Neural cell (in vitro differentiated cells): Measurements from ENCODE around the gene SLK. TPM values are rescaled to one million over a fixed set of nuclear protein-coding genes. Genes with fewer than 3 reads are reported as not detected.

Experiments used
- H2AFZ ChIP-seq: fragments of 200-600, 300-800 bp; sonication (generic), shearing (Covaris generic); 2 replicates; pipeline ENCODE4 v1.6.0; 2014; ENCODE audit warnings: low read depth, mild to moderate bottlenecking, antibody characterized with exemption, low read length, moderate library complexity
- H3F3A ChIP-seq: fragments of 200-600 bp; shearing (Covaris generic); 2 replicates; pipeline ENCODE4 v1.6.1; 2016; ENCODE audit warnings: mild to moderate bottlenecking, moderate library complexity, mixed read lengths, antibody characterized with exemption, low read length; ENCODE audit not compliant: insufficient read depth, poor library complexity, severe bottlenecking
- H3K27ac ChIP-seq: fragments of 200-600, 300-800 bp; sonication (generic), shearing (Covaris generic); 2 replicates; pipeline ENCODE4 v1.5.1; 2014; ENCODE audit warnings: mild to moderate bottlenecking, low read length, moderate library complexity
- H3K27me3 ChIP-seq: fragments of 300-800, 200-600 bp; sonication (generic), shearing (Covaris generic); 2 replicates; pipeline ENCODE4 v1.6.0; 2014; ENCODE audit warnings: mild to moderate bottlenecking, low read depth, low read length, moderate library complexity; ENCODE audit not compliant: insufficient read depth
- H3K36me3 ChIP-seq: fragments of 300-800, 200-600 bp; sonication (generic), shearing (Covaris generic); 2 replicates; pipeline ENCODE4 v1.5.1; 2014; ENCODE audit warnings: mild to moderate bottlenecking, antibody characterized with exemption, low read length, moderate library complexity; ENCODE audit not compliant: insufficient read depth
- H3K4me2 ChIP-seq: fragments of 300-800, 200-600 bp; sonication (generic), shearing (Covaris generic); 2 replicates; pipeline ENCODE4 v1.6.0; 2014; ENCODE audit warnings: mild to moderate bottlenecking, low read length
- H3K4me3 ChIP-seq: fragments of 300-800, 200-600 bp; sonication (generic), shearing (Covaris generic); 2 replicates; pipeline ENCODE4 v1.5.1; 2014; ENCODE audit warnings: mild to moderate bottlenecking, low read length, moderate library complexity
- H3K79me2 ChIP-seq: fragments of 200-600 bp; shearing (Covaris generic); replicated peaks from 2 replicates; pipeline ENCODE4 v1.6.0; 2014; ENCODE audit warnings: mild to moderate bottlenecking, low read length, moderate library complexity; ENCODE audit not compliant: insufficient read depth
- H3K9ac ChIP-seq: fragments of 300-800, 200-600 bp; sonication (generic), shearing (Covaris generic); 2 replicates; pipeline ENCODE4 v1.6.1; 2016; ENCODE audit warnings: mild to moderate bottlenecking, low read length, mixed read lengths
- H3K9me2 ChIP-seq: fragments of 200-600 bp; shearing (Covaris generic); 2 replicates; pipeline ENCODE4 v1.6.1; 2016; ENCODE audit warnings: mild to moderate bottlenecking, low read length, mixed read lengths; ENCODE audit not compliant: insufficient read depth
- H3K9me3 ChIP-seq: fragments of 200-600, 300-800 bp; sonication (generic), shearing (Covaris generic); 2 replicates; pipeline ENCODE4 v1.6.1; 2016; ENCODE audit warnings: mild to moderate bottlenecking, mixed run types, low read length, moderate library complexity, mixed read lengths
- H4K20me1 ChIP-seq: fragments of 200-600 bp; shearing (Covaris generic); 2 replicates; pipeline ENCODE4 v1.6.1; 2016; ENCODE audit warnings: mild to moderate bottlenecking, mixed run types; ENCODE audit not compliant: insufficient read depth
- CTCF ChIP-seq: fragments of 450-650 bp; IDR thresholded peaks from 2 replicates; pipeline ENCODE4 v1.5.1; 2014; ENCODE audit warnings: antibody characterized with exemption, mild to moderate bottlenecking, moderate library complexity; ENCODE audit not compliant: poor library complexity, severe bottlenecking
- EP300 ChIP-seq: fragments of 450-650 bp; conservative IDR thresholded peaks from 2 replicates; pipeline ENCODE4 v1.6.1; 2014; ENCODE audit warnings: antibody characterized with exemption, mild to moderate bottlenecking, moderate library complexity; ENCODE audit not compliant: poor library complexity, severe bottlenecking
- EZH2 ChIP-seq: fragments of 200-600, 300-800 bp; shearing (Covaris generic), sonication (generic); IDR thresholded peaks from 2 replicates; pipeline ENCODE4 v1.6.1; 2014; ENCODE audit warnings: antibody characterized with exemption, low read length, borderline replicate concordance, mild to moderate bottlenecking; ENCODE audit not compliant: insufficient read depth, poor library complexity, severe bottlenecking
- MXI1 ChIP-seq: fragments of 450-650 bp; conservative IDR thresholded peaks from 2 replicates; pipeline ENCODE4 v1.6.1; 2014; ENCODE audit warnings: antibody characterized with exemption, mild to moderate bottlenecking; ENCODE audit not compliant: poor library complexity, severe bottlenecking
- POLR2AphosphoS5 ChIP-seq: IDR thresholded peaks from 2 replicates; pipeline ENCODE4 v1.6.1; 2012
- RAD21 ChIP-seq: fragments of 450-650 bp; conservative IDR thresholded peaks from 2 replicates; pipeline ENCODE4 v1.6.1; 2014; ENCODE audit warnings: antibody characterized with exemption, mild to moderate bottlenecking, moderate library complexity
- REST ChIP-seq: IDR thresholded peaks from 2 replicates; pipeline ENCODE4 v1.6.1; 2012; ENCODE audit warnings: borderline replicate concordance
- SMC3 ChIP-seq: fragments of 450-650 bp; conservative IDR thresholded peaks from 2 replicates; pipeline ENCODE4 v1.6.1; 2014; ENCODE audit warnings: antibody characterized with exemption, mild to moderate bottlenecking, moderate library complexity; ENCODE audit not compliant: poor library complexity
- TAF1 ChIP-seq: IDR thresholded peaks from 2 replicates; pipeline ENCODE4 v1.6.1; 2012; ENCODE audit warnings: low read depth
- polyA plus RNA-seq: library from polyadenylated mRNA; depleted of rRNA; stranded (reverse); fragments of >200 nt; gene quantifications from 2 replicates; pipeline ENCODE4 v1.2.3, GENCODE V29; 2014

The SLK gene
- polyA plus RNA-seq, 1 donor from 2014 or later, result 23.7 TPM

- H4K20me1 ChIP-seq, result no peaks in the 10 kb centered on the region
- H3K36me3 ChIP-seq, result no peaks in the 10 kb centered on the region
- no peak overlapping the region for H3K4me2 ChIP-seq
- H3K27ac ChIP-seq, result no peak overlapping the region
- H3K9me3 ChIP-seq, result no peaks in the 10 kb centered on the region
- H3K4me3 ChIP-seq, result no peak overlapping the region
- H3F3A ChIP-seq, result no peaks in the 10 kb centered on the region
- peaks cover 19% of the 10 kb centered on the region for H3K79me2 ChIP-seq
- no peak overlapping the region for H3K9ac ChIP-seq
- no peak overlapping the region for H2AFZ ChIP-seq
- H3K27me3 ChIP-seq, result no peaks in the 10 kb centered on the region
- no peaks in the 10 kb centered on the region for H3K9me2 ChIP-seq
- TF ChIP-seq RAD21 (no peak), MXI1 (no peak), EZH2 (no peak), CTCF (no peak), POLR2AphosphoS5 (no peak), SMC3 (no peak), TAF1 (no peak)
These were observed 18.8 kb downstream of the SLK start for GRCh38 chr10:103985726-103986125.

GRCh38 chr10:103986360-103986759 lies 19.4 kb downstream of the SLK start:
- H3K79me2 ChIP-seq, result peaks cover 12% of the 10 kb centered on the region
- H3K27me3 ChIP-seq, result no peaks in the 10 kb centered on the region
- H3K9me3 ChIP-seq, result no peaks in the 10 kb centered on the region
- no peak overlapping the region for H3K9ac ChIP-seq
- no peak overlapping the region for H3K4me3 ChIP-seq
- no peak overlapping the region for H2AFZ ChIP-seq
- no peaks in the 10 kb centered on the region for H4K20me1 ChIP-seq
- no peak overlapping the region for H3K27ac ChIP-seq
- H3F3A ChIP-seq, result no peaks in the 10 kb centered on the region
- H3K4me2 ChIP-seq, result no peak overlapping the region
- no peaks in the 10 kb centered on the region for H3K36me3 ChIP-seq
- H3K9me2 ChIP-seq, result no peaks in the 10 kb centered on the region
- no peak for TF ChIP-seq EP300
- no peak for TF ChIP-seq TAF1
- TF ChIP-seq RAD21, result no peak
- no peak for TF ChIP-seq MXI1

- no peaks in the 10 kb centered on the region for H3K9me2 ChIP-seq
- no peak overlapping the region for H3K9ac ChIP-seq
- no peak overlapping the region for H3K27ac ChIP-seq
- H3K79me2 ChIP-seq, result no peaks in the 10 kb centered on the region
- H3F3A ChIP-seq, result no peaks in the 10 kb centered on the region
- TF ChIP-seq TAF1 (no peak), EZH2 (no peak), CTCF (no peak), REST (no peak), EP300 (no peak), SMC3 (no peak), RAD21 (no peak), MXI1 (no peak), POLR2AphosphoS5 (no peak)
- no peak overlapping the region for H2AFZ ChIP-seq
- H3K27me3 ChIP-seq, result no peaks in the 10 kb centered on the region
- no peak overlapping the region for H3K4me2 ChIP-seq
- no peaks in the 10 kb centered on the region for H4K20me1 ChIP-seq
- no peak overlapping the region for H3K4me3 ChIP-seq
- no peaks in the 10 kb centered on the region for H3K9me3 ChIP-seq
- H3K36me3 ChIP-seq, result no peaks in the 10 kb centered on the region
These were observed 23.2 kb downstream of the SLK start for GRCh38 chr10:103990121-103990520.
